DOHH2 (cell line): ENCODE results near the gene AGER.

ENCODE experiments used
- H3F3A ChIP-seq: fragments of 200-600 bp; sonication (generic), shearing (Covaris generic); 2 replicates; pipeline ENCODE4 v1.6.0; 2016; ENCODE audit warnings: antibody characterized with exemption, mild to moderate bottlenecking; ENCODE audit not compliant: control insufficient read depth, insufficient read depth
- H3K27ac ChIP-seq: fragments of 200-600 bp; sonication (generic); 2 replicates; pipeline ENCODE4 v1.5.1; 2014; ENCODE audit warnings: low read depth, mild to moderate bottlenecking, low read length, moderate library complexity
- H3K27me3 ChIP-seq: fragments of 200-600 bp; sonication (generic); 2 replicates; pipeline ENCODE4 v1.6.1; 2014; ENCODE audit warnings: mild to moderate bottlenecking, low read length, mixed read lengths; ENCODE audit not compliant: control insufficient read depth
- H3K36me3 ChIP-seq: fragments of 200-600 bp; sonication (generic); 2 replicates; pipeline ENCODE4 v1.6.1; 2014; ENCODE audit warnings: mild to moderate bottlenecking, low read length, moderate library complexity, mixed read lengths; ENCODE audit not compliant: control insufficient read depth
- H3K4me1 ChIP-seq: fragments of 200-600 bp; sonication (generic); 2 replicates; pipeline ENCODE4 v1.6.1; 2014; ENCODE audit warnings: mild to moderate bottlenecking, low read length, mixed read lengths; ENCODE audit not compliant: control insufficient read depth
- H3K4me2 ChIP-seq: fragments of 200-600 bp; sonication (generic); 2 replicates; pipeline ENCODE4 v1.6.0; 2014; ENCODE audit warnings: mild to moderate bottlenecking, low read length, moderate library complexity
- H3K4me3 ChIP-seq: fragments of 200-600 bp; sonication (generic); 2 replicates; pipeline ENCODE4 v1.5.1; 2014; ENCODE audit warnings: mild to moderate bottlenecking, low read length, mixed read lengths
- H3K79me2 ChIP-seq: fragments of 200-600 bp; sonication (generic); 2 replicates; pipeline ENCODE4 v1.6.1; 2014; ENCODE audit warnings: mild to moderate bottlenecking, low read length, mixed read lengths; ENCODE audit not compliant: control insufficient read depth
- H3K9me2 ChIP-seq: fragments of 200-600 bp; sonication (generic); replicated peaks from 2 replicates; pipeline ENCODE4 v1.6.1; 2014; ENCODE audit warnings: mild to moderate bottlenecking, low read length, mixed read lengths; ENCODE audit not compliant: control insufficient read depth
- H3K9me3 ChIP-seq: fragments of 200-600 bp; sonication (generic); 2 replicates; pipeline ENCODE4 v1.6.1; 2014; ENCODE audit warnings: antibody characterized with exemption, low read length, mixed read lengths; ENCODE audit not compliant: control insufficient read depth, insufficient read depth
- H4K20me1 ChIP-seq: fragments of 200-600 bp; sonication (generic); 2 replicates; pipeline ENCODE4 v1.6.0; 2014; ENCODE audit warnings: low read depth, mild to moderate bottlenecking, antibody characterized with exemption, low read length, moderate library complexity; ENCODE audit not compliant: control insufficient read depth, insufficient read depth
- EZH2phosphoT487 ChIP-seq: fragments of 200-600 bp; sonication (generic); IDR thresholded peaks from 2 replicates; pipeline ENCODE4 v1.6.1; 2017; ENCODE audit warnings: borderline replicate concordance, mild to moderate bottlenecking, antibody characterized with exemption, low read length, moderate library complexity, mixed read lengths
- TF ChIP-seq, protein P1 (sequence below): fragments of 200-600 bp; sonication (generic); IDR thresholded peaks from one replicate; pipeline ENCODE4 v1.5.1; 2014; ENCODE audit warnings: antibody characterized with exemption, mild to moderate bottlenecking, low read depth, low read length; ENCODE audit not compliant: poor library complexity, severe bottlenecking

AGER gene

DNA sequence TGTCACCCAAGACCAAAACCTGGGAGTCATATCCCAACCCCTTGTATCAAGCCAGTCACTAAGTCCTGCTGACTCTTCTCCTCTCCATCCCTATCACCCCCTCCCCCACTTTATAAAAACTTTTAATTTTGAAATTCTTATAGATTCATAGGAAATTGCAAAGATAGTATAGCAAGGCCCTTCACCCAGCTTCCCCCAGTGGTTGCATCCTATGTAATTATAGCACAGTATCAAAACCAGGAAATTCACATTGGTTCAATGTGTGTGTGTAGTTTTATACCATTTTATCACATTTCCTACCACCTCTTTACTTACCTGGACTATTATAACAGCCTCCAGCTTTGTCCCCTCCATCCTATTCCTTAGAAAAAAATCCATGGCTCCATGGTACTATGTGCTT is 26.0 kb downstream of the AGER start:
- H3K4me3 ChIP-seq = no peak overlapping the region
- no peak for TF ChIP-seq EZH2phosphoT487
- TF ChIP-seq, protein P1, sequence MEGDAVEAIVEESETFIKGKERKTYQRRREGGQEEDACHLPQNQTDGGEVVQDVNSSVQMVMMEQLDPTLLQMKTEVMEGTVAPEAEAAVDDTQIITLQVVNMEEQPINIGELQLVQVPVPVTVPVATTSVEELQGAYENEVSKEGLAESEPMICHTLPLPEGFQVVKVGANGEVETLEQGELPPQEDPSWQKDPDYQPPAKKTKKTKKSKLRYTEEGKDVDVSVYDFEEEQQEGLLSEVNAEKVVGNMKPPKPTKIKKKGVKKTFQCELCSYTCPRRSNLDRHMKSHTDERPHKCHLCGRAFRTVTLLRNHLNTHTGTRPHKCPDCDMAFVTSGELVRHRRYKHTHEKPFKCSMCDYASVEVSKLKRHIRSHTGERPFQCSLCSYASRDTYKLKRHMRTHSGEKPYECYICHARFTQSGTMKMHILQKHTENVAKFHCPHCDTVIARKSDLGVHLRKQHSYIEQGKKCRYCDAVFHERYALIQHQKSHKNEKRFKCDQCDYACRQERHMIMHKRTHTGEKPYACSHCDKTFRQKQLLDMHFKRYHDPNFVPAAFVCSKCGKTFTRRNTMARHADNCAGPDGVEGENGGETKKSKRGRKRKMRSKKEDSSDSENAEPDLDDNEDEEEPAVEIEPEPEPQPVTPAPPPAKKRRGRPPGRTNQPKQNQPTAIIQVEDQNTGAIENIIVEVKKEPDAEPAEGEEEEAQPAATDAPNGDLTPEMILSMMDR = no peak
- H3K36me3 ChIP-seq = peaks cover 35% of the 10 kb centered on the region
- H3K79me2 ChIP-seq = peaks cover 15% of the 10 kb centered on the region
- H3K4me2 ChIP-seq = no peak overlapping the region
- H4K20me1 ChIP-seq = no peaks in the 10 kb centered on the region
- no peak overlapping the region for H3K27ac ChIP-seq
- no peaks in the 10 kb centered on the region for H3K27me3 ChIP-seq
- no peaks in the 10 kb centered on the region for H3K9me3 ChIP-seq
- peaks cover 2% of the 10 kb centered on the region; the same call in 1 of the 2 replicates for H3F3A ChIP-seq
- no peaks in the 10 kb centered on the region for H3K9me2 ChIP-seq
- H3K4me1 ChIP-seq = peaks cover 17% of the 10 kb centered on the region

DNA sequence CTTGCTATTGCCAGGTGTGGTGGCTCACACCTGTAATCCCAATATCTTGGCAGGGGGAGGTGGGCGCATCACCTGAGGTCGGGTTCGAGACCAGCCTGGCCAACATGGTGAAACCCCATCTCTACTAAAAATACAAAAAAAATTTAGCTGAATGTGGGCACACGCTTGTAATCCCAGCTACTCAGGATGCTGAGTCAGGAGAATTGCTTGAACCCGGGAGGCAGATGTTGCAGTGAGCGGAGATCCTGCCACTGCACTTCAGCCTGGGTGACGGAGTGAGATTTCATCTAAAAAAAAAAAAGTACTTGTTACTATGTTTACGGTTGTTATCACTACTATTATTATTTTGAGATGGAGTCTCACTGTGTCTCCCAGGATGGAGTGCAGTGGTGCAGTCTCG is 27.2 kb downstream of the AGER start:
- peaks cover 15% of the 10 kb centered on the region for H3K79me2 ChIP-seq
- H3K9me2 ChIP-seq = no peaks in the 10 kb centered on the region
- H3K36me3 ChIP-seq = peaks cover 29% of the 10 kb centered on the region
- no peaks in the 10 kb centered on the region for H3K27me3 ChIP-seq
- peaks cover 29% of the 10 kb centered on the region for H3K4me1 ChIP-seq
- TF ChIP-seq, protein P1 = no peak
- no peak for TF ChIP-seq EZH2phosphoT487
- H3K4me3 ChIP-seq = no peak overlapping the region
- H4K20me1 ChIP-seq = no peaks in the 10 kb centered on the region
- no peak overlapping the region for H3K27ac ChIP-seq
- peaks cover 7% of the 10 kb centered on the region; the same call in 1 of the 2 replicates for H3F3A ChIP-seq
- no peak overlapping the region for H3K4me2 ChIP-seq
- H3K9me3 ChIP-seq = no peaks in the 10 kb centered on the region

DNA sequence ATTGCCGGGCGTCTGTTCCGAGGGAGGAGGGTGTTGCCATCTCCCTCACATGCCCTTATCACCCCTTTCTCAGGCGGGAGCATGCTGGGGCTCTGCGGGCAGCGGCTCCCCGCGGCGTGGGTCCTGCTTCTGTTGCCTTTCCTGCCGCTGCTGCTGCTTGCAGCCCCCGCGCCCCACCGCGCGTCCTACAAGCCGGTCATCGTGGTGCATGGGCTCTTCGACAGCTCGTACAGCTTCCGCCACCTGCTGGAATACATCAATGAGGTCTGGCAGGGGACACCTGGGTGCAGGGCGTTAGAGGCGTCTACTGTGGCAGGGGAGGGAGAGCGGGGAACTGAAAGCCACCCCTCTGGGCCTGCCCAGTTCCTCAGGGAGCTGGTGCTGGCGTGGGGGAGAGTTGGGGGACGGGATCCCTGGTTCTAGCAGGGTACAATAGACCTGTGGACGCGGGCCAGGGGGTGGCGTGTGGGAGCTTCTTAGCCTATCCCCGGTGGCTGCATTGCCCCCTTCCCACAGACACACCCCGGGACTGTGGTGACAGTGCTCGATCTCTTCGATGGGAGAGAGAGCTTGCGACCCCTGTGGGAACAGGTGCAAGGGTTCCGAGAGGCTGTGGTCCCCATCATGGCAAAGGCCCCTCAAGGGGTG is 29.4 kb downstream of the AGER start:
- TF ChIP-seq, protein P1 = peak; percentile 72
- no peak for TF ChIP-seq EZH2phosphoT487
- H3K4me3 ChIP-seq = peak overlapping the region; percentile 99
- H3K27me3 ChIP-seq = no peaks in the 10 kb centered on the region
- H3F3A ChIP-seq = peaks cover 10% of the 10 kb centered on the region
- peaks cover 29% of the 10 kb centered on the region for H3K36me3 ChIP-seq
- H3K9me2 ChIP-seq = no peaks in the 10 kb centered on the region
- H3K4me2 ChIP-seq = peak overlapping the region; percentile 77
- no peaks in the 10 kb centered on the region for H4K20me1 ChIP-seq
- H3K4me1 ChIP-seq = peaks cover 32% of the 10 kb centered on the region
- H3K79me2 ChIP-seq = peaks cover 15% of the 10 kb centered on the region
- H3K27ac ChIP-seq = peak overlapping the region; percentile 58
- no peaks in the 10 kb centered on the region for H3K9me3 ChIP-seq
